H1 (cell line): ENCODE measurements around the gene BFSP2. TPM values are rescaled to one million over a fixed set of nuclear protein-coding genes. Genes with fewer than 3 reads are reported as not detected.

ENCODE experiments used
- CTCF ChIA-PET: fragments of 300-600 bp; sonication (Branson Sonifier 250); formaldehyde crosslinking; loops from one replicate; lab custom pipeline; 2021; ENCODE audit not compliant: partially characterized antibody; lab: Charles Lee
- POLR2A ChIA-PET: fragments of 300-600 bp; sonication (Branson Sonifier 250); formaldehyde crosslinking; loops from one replicate; lab custom pipeline; 2021; ENCODE audit warnings: inconsistent platforms; ENCODE audit not compliant: partially characterized antibody; lab: Charles Lee
- DNase-seq, 2 experiments: peaks; one replicate each; pipeline versions ENCODE4 v3.0.0 to v3.0.0-alpha.2; 2010 to 2022; ENCODE audit warnings: low spot score in 2 of 2, low read depth in 1 of 2, mixed read lengths in 1 of 2
- FAIRE-seq: peaks from 2 replicates; lab custom pipeline; 2011; peaks lifted over from hg19 to GRCh38; lab: Jason Lieb, UNC
- H2AFZ ChIP-seq: 2 replicates; pipeline ENCODE4 v1.8.1; 2012; ENCODE audit warnings: low read length, inconsistent platforms
- H2AK5ac ChIP-seq: 2 replicates; pipeline ENCODE4 v1.6.1; 2013; ENCODE audit warnings: low read depth, low read length
- H2BK120ac ChIP-seq: replicated peaks from 2 replicates; pipeline ENCODE3; 2013; ENCODE audit warnings: low read depth, low read length, inconsistent platforms
- H2BK12ac ChIP-seq: 2 replicates; pipeline ENCODE4 v1.6.1; 2013; ENCODE audit warnings: low read depth, low read length
- H2BK15ac ChIP-seq: 2 replicates; pipeline ENCODE4 v1.6.1; 2013; ENCODE audit warnings: low read length
- H2BK20ac ChIP-seq: 2 replicates; pipeline ENCODE4 v1.6.1; 2013; ENCODE audit warnings: low read length
- H2BK5ac ChIP-seq: 2 replicates; pipeline ENCODE4 v1.6.1; 2013; ENCODE audit warnings: low read depth, low read length
- H3K14ac ChIP-seq: 2 replicates; pipeline ENCODE4 v1.6.1; 2013; ENCODE audit warnings: inconsistent platforms; ENCODE audit not compliant: insufficient read length
- H3K18ac ChIP-seq: 2 replicates; pipeline ENCODE4 v1.6.1; 2013; ENCODE audit warnings: low read length; ENCODE audit errors: extremely low read depth
- H3K23ac ChIP-seq: 2 replicates; pipeline ENCODE4 v1.6.1; 2013; ENCODE audit warnings: inconsistent platforms; ENCODE audit not compliant: insufficient read length
- H3K23me2 ChIP-seq: 2 replicates; pipeline ENCODE4 v1.6.1; 2013; ENCODE audit warnings: low read depth, low read length
- H3K27ac ChIP-seq: 2 replicates; pipeline ENCODE4 v1.6.1; 2011; ENCODE audit warnings: low read depth, low read length, inconsistent platforms
- H3K27me3 ChIP-seq, 4 experiments: replicated peaks in 1 of 4; 1 replicate in 1 of 4; 2 replicates in 3 of 4; pipeline versions ENCODE4 v1.6.1 to v1.8.1; 2011 to 2013; ENCODE audit warnings: low read length in 3 of 4, mild to moderate bottlenecking in 3 of 4, inconsistent platforms in 2 of 4, mixed read lengths in 2 of 4, moderate library complexity in 1 of 4; ENCODE audit not compliant: control insufficient read depth in 3 of 4, insufficient read depth in 3 of 4; ENCODE audit errors: extremely low read depth in 1 of 4
- H3K36me3 ChIP-seq, 4 experiments: 2 replicates each; pipeline versions ENCODE4 v1.6.1 to v1.8.1; 2011 to 2013; ENCODE audit warnings: mild to moderate bottlenecking in 4 of 4, low read length in 3 of 4, moderate library complexity in 2 of 4, control low read depth in 1 of 4, inconsistent platforms in 1 of 4; ENCODE audit not compliant: insufficient read depth in 4 of 4, control insufficient read depth in 2 of 4
- H3K4ac ChIP-seq: replicated peaks from 2 replicates; pipeline ENCODE3; 2013; ENCODE audit warnings: low read length, low read depth, mixed read lengths, inconsistent platforms; ENCODE audit not compliant: insufficient read length
- H3K4me1 ChIP-seq, 4 experiments: replicated peaks in 1 of 4; 1 replicate in 1 of 4; 2 replicates in 3 of 4; pipeline versions ENCODE4 v1.6.1 to v1.8.1; 2011 to 2013; ENCODE audit warnings: low read length in 3 of 4, inconsistent platforms in 2 of 4, mixed read lengths in 1 of 4; ENCODE audit not compliant: insufficient read depth in 4 of 4, control insufficient read depth in 3 of 4
- H3K4me2 ChIP-seq, 2 experiments: 2 replicates each; pipeline versions ENCODE4 v1.6.1 to v1.8.1; 2011 to 2013; ENCODE audit warnings: low read depth in 2 of 2, low read length in 2 of 2, control low read depth in 1 of 2, inconsistent platforms in 1 of 2, mild to moderate bottlenecking in 1 of 2; ENCODE audit not compliant: insufficient read depth in 1 of 2
- H3K4me3 ChIP-seq, 4 experiments: fragments of 200-600, 300-600 bp in 1 of 4; sonication (generic), shearing (Covaris generic), sonication (Bioruptor Twin) in 1 of 4; 2 replicates each; pipeline versions ENCODE4 v1.5.1 to v1.8.1; 2011 to 2016; ENCODE audit warnings: low read length in 4 of 4, low read depth in 3 of 4, control low read depth in 2 of 4, inconsistent platforms in 2 of 4, mild to moderate bottlenecking in 2 of 4, mixed read lengths in 1 of 4, moderate library complexity in 1 of 4; ENCODE audit not compliant: insufficient read depth in 2 of 4; ENCODE audit errors: extremely low read depth in 1 of 4
- H3K56ac ChIP-seq: replicated peaks from 2 replicates; pipeline ENCODE3; 2013; ENCODE audit warnings: low read depth, mild to moderate bottlenecking, mixed read lengths, low read length, inconsistent platforms; ENCODE audit not compliant: insufficient read length
- H3K79me1 ChIP-seq: 2 replicates; pipeline ENCODE4 v1.6.1; 2013; ENCODE audit warnings: low read depth, low read length, control low read depth
- H3K79me2 ChIP-seq, 2 experiments: 2 replicates each; pipeline versions ENCODE4 v1.6.1 to v1.8.1; 2012 to 2013; ENCODE audit warnings: low read length in 2 of 2, mild to moderate bottlenecking in 2 of 2, inconsistent platforms in 1 of 2; ENCODE audit not compliant: insufficient read depth in 2 of 2, control insufficient read depth in 1 of 2
- H3K9ac ChIP-seq, 4 experiments: replicated peaks in 1 of 4; 1 replicate in 1 of 4; 2 replicates in 3 of 4; pipeline versions ENCODE4 v1.6.1 to v1.8.1; 2011 to 2013; ENCODE audit warnings: low read depth in 3 of 4, low read length in 3 of 4, control low read depth in 2 of 4, mild to moderate bottlenecking in 2 of 4, moderate library complexity in 2 of 4, inconsistent platforms in 1 of 4; ENCODE audit errors: extremely low read depth in 1 of 4
- H3K9me3 ChIP-seq, 2 experiments: 2 replicates each; pipeline versions ENCODE4 v1.6.1 to v1.8.1; 2012 to 2013; ENCODE audit warnings: mild to moderate bottlenecking in 2 of 2, moderate library complexity in 2 of 2, control low read depth in 1 of 2, inconsistent platforms in 1 of 2, low read depth in 1 of 2, low read length in 1 of 2, mixed read lengths in 1 of 2; ENCODE audit not compliant: insufficient read depth in 2 of 2
- H4K20me1 ChIP-seq, 2 experiments: replicated peaks in 1 of 2; 2 replicates each; pipeline versions ENCODE3 to v1.8.1; 2011 to 2013; ENCODE audit warnings: inconsistent platforms in 2 of 2, low read length in 2 of 2, mild to moderate bottlenecking in 1 of 2; ENCODE audit not compliant: insufficient read depth in 2 of 2, control insufficient read depth in 1 of 2
- H4K5ac ChIP-seq: 2 replicates; pipeline ENCODE4 v1.6.1; 2013; ENCODE audit warnings: low read length, low read depth, mixed read lengths, inconsistent platforms; ENCODE audit not compliant: insufficient read length
- H4K8ac ChIP-seq: 2 replicates; pipeline ENCODE4 v1.8.0; 2013; ENCODE audit warnings: mild to moderate bottlenecking, moderate library complexity, low read length, inconsistent platforms; ENCODE audit not compliant: insufficient read depth; ENCODE audit errors: extremely low read depth
- H4K91ac ChIP-seq: replicated peaks from 2 replicates; pipeline ENCODE3; 2013; ENCODE audit warnings: low read length, mixed read lengths, inconsistent platforms; ENCODE audit not compliant: insufficient read length
- PHF8 ChIP-seq: fragments of 200-600 bp; sonication (generic); conservative IDR thresholded peaks from 2 replicates; pipeline ENCODE4 v1.7.1; 2012; ENCODE audit warnings: low read depth, mild to moderate bottlenecking, inconsistent platforms, low read length, moderate library complexity
- RXRA ChIP-seq: IDR thresholded peaks from 2 replicates; pipeline ENCODE4 v1.6.1; 2011; ENCODE audit warnings: low read depth, mild to moderate bottlenecking, low read length, moderate library complexity; ENCODE audit not compliant: insufficient read depth
- WGBS, 2 experiments: shearing (Covaris generic) in 1 of 2; methylation state at CpG; one replicate each; pipeline versions ENCODE4 v1.1.6 to v1.1.7; 2013 to 2015; ENCODE audit warnings: low lambda C conversion rate in 2 of 2, mixed read lengths in 2 of 2, inconsistent platforms in 1 of 2, low coverage in 1 of 2, missing lambda C conversion rate in 1 of 2; ENCODE audit not compliant: insufficient replicate concordance in 2 of 2, insufficient coverage in 1 of 2, insufficient read length in 1 of 2; ENCODE audit errors: extremely low coverage in 1 of 2, missing lambda C conversion rate in 1 of 2; 5-methylcytosine and 5-hydroxymethylcytosine counted together
- polyA plus RNA-seq, 7 experiments: library from polyadenylated mRNA; depleted of rRNA in 3 of 7; stranded (reverse) in 5 of 7; unstranded in 2 of 7; fragments of >200 nt in 5 of 7; fragments of 200-250 nt in 2 of 7; gene quantifications; 1 replicate in 5 of 7; 2 replicates in 1 of 7; 4 replicates in 1 of 7; pipeline versions ENCODE4 v1.2.1 to v1.2.3, GENCODE V29; 2011 to 2013; ENCODE audit warnings: missing spikeins in 2 of 7, mixed read lengths in 2 of 7
- total RNA-seq: library from RNA; stranded (reverse); fragmentation: NEBNext Ultra II Directional; extraction: Animal tissue kit (Norgen Biotek cat#: 25700); gene quantifications from 2 replicates; pipeline ENCODE4 v1.2.1, GENCODE V29; 2021
- TF ChIP-seq, protein P1 (sequence below), 3 experiments: IDR thresholded peaks; 1 replicate in 2 of 3; 2 replicates in 1 of 3; pipeline versions ENCODE4 v1.5.1 to v1.6.1; 2011; ENCODE audit warnings: low read length in 3 of 3, mild to moderate bottlenecking in 3 of 3, inconsistent platforms in 2 of 3, low read depth in 1 of 3, moderate library complexity in 1 of 3; ENCODE audit not compliant: insufficient read depth in 1 of 3; ENCODE audit errors: control extremely low read depth in 1 of 3

Gene BFSP2
- total and polyA plus RNA-seq, 2 of the 8 experiments (the other 6 are each of a cell fraction or from before 2014, with no cell fraction given): not detected

DNA sequence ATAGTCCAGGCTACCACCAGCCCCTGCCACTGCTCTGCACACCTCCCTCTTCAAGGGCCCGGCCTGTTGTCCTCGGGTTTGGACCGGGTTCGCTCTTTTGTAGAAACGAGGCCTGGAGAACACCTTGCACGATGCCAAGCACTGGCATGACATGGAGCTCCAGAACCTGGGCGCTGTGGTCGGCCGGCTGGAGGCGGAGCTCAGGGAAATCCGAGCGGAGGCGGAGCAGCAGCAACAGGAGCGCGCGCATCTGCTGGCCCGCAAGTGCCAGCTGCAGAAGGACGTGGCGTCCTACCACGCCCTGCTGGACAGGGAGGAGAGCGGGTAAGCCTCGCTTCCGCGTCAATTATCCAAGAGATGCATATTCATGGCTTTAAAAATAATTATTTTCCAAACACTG, 72.4 kb downstream of the BFSP2 start:
- CTCF ChIA-PET: interaction anchor here (0.5 to 3.5 kb wide), 7 partner anchors 12 to 426 kb away, joined by 3 to 13 read pairs (median 5); no protein-coding TSS in a partner anchor
- no peak for FAIRE-seq
- Histone ChIP-seq H4K8ac (no peak overlapping the region), H2AFZ (peak overlapping the region; percentile 48), H2BK12ac (no peak overlapping the region), H2BK5ac (no peak overlapping the region), H3K18ac (no peak overlapping the region), H3K79me1 (no peaks in the 10 kb centered on the region), H4K20me1 (no peaks in the 10 kb centered on the region), H3K23me2 (no peaks in the 10 kb centered on the region), H3K4me1 (peaks cover 0 to 8% (median 4%) of the 10 kb centered on the region in 4 experiments; a peak in 4 of 7 replicates), H3K56ac (no peak overlapping the region), H4K91ac (no peak overlapping the region), H3K27me3 (peaks cover 0 to 5% (median 0%) of the 10 kb centered on the region in 4 experiments; a peak in 4 of 7 replicates), H3K14ac (no peak overlapping the region), H3K9ac (no peak overlapping the region), H2AK5ac (no peak overlapping the region), H3K4me3 (peak overlapping the region in 1 of 4 experiments; percentile 12; a peak in 1 of 8 replicates), H2BK120ac (no peak overlapping the region), H3K4ac (no peak overlapping the region), H3K36me3 (no peaks in the 10 kb centered on the region), H3K4me2 (peak overlapping the region; percentile 12 to 35), H4K5ac (no peak overlapping the region), H3K23ac (no peak overlapping the region), H2BK15ac (0 out of 2 replicates have a peak overlapping the region, but pooled peaks have one; percentile 54), H2BK20ac (no peak overlapping the region), H3K27ac (no peak overlapping the region), H3K79me2 (no peaks in the 10 kb centered on the region), H3K9me3 (no peaks in the 10 kb centered on the region)
- DNase-seq: peak in 1 of 2 experiments; percentile 62
- POLR2A ChIA-PET: interaction anchor here (1.4 kb wide), 1 partner anchor 14 kb away, joined by 3 read pairs; no protein-coding TSS in a partner anchor
- TF ChIP-seq, protein P1, sequence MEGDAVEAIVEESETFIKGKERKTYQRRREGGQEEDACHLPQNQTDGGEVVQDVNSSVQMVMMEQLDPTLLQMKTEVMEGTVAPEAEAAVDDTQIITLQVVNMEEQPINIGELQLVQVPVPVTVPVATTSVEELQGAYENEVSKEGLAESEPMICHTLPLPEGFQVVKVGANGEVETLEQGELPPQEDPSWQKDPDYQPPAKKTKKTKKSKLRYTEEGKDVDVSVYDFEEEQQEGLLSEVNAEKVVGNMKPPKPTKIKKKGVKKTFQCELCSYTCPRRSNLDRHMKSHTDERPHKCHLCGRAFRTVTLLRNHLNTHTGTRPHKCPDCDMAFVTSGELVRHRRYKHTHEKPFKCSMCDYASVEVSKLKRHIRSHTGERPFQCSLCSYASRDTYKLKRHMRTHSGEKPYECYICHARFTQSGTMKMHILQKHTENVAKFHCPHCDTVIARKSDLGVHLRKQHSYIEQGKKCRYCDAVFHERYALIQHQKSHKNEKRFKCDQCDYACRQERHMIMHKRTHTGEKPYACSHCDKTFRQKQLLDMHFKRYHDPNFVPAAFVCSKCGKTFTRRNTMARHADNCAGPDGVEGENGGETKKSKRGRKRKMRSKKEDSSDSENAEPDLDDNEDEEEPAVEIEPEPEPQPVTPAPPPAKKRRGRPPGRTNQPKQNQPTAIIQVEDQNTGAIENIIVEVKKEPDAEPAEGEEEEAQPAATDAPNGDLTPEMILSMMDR (IDR thresholded peaks at IDR 0.05; ENCODE audit: control extremely low read depth in 1 of 3, insufficient read depth in 1 of 3, low read depth in 1 of 3, low read length in 3 of 3): peak in 1 of 3 experiments; percentile 13; a peak in 1 of 4 replicates
- TF ChIP-seq PHF8 (no peak), RXRA (no peak)
- WGBS, 2 experiments: 60% methylated on average over 24 of the region's 24 CpGs; no CpG with 5 or more reads in 1 of the 2 experiments
